ENCODE results near the gene SCN9A. TPM values are rescaled to one million over a fixed set of nuclear protein-coding genes. Genes with fewer than 3 reads are reported as not detected.

SCN9A gene
- total and polyA plus RNA-seq, 5 donors from 2014 or later, result 0.57 TPM; not detected in 4

DNA sequence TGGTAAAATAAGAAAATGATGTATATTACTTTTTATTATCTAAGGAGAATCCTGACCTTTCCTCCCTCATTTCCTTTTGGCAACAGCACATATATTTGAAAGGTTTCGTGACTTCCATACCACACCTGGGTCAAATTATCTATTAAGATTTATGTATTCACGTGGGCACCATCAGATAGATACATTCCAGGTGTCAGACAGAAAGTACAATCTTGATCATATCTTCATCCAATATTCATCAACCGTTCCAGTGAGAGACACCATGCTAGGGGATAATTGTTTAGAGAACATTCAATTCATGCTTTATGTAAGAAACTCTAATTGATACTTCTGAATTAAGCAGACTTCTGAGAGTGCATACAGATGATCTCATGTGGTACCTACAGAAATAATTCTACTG, 73.7 kb downstream of the SCN9A start:
- Mint-ChIP-seq H3K27me3 (no peaks in the 10 kb centered on the region), H3K27ac (no peak overlapping the region), H3K36me3 (no peaks in the 10 kb centered on the region), H3K4me3 (no peak overlapping the region), H3K4me1 (no peaks in the 10 kb centered on the region), H3K9me3 (peaks cover 0 to 4% (median 0%) of the 10 kb centered on the region in 7 donors)
- Histone ChIP-seq H3K36me3 (ENCODE audit: control insufficient read depth, insufficient read depth, low read length) (no peaks in the 10 kb centered on the region), H3K9me3 (ENCODE audit: control insufficient read depth in 2 of 2, low read length in 2 of 2) (no peaks in the 10 kb centered on the region), H3K27ac (ENCODE audit: insufficient read depth, low read length, poor library complexity, severe bottlenecking) (no peak overlapping the region), H3K4me1 (ENCODE audit: control insufficient read depth, insufficient read depth, low read length, poor library complexity, severe bottlenecking) (no peaks in the 10 kb centered on the region), H3K4me3 (ENCODE audit: low read depth, low read length) (no peak overlapping the region), H3K27me3 (ENCODE audit: control insufficient read depth, insufficient read depth, low read length) (no peaks in the 10 kb centered on the region)
- no peak for ATAC-seq (ENCODE audit: low read depth in 2 of 2)
- DNase-seq, result no peak

DNA sequence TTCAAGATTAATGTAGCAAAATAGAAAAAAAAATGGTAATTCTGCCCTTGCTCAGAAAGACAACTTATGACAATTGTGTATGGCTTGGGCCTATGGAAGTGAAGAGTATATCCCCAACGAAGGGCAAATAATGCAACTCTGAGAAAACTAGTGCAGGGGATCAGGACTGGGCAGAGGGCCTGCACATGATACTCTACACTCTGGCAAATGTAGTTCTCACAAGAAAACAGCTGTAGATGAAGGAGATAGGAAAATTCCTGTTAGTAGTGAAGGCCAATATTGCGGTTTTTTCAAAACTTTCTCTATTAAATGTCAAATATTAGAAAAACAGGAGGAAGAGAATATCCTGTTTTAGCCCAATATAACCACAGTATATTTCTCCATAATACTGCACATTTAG, 77.8 kb downstream of the SCN9A start:
- H3K9me3 ChIP-seq (ENCODE audit: control insufficient read depth in 2 of 2, low read length in 2 of 2), result no peaks in the 10 kb centered on the region
- Mint-ChIP-seq H3K4me3 (no peak overlapping the region), H3K9me3 (peaks cover 0 to 1% (median 0%) of the 10 kb centered on the region in 7 donors), H3K27me3 (no peaks in the 10 kb centered on the region), H3K4me1 (no peaks in the 10 kb centered on the region), H3K27ac (no peak overlapping the region), H3K36me3 (no peaks in the 10 kb centered on the region)
- H3K27me3 ChIP-seq (ENCODE audit: control insufficient read depth, insufficient read depth, low read length), result no peaks in the 10 kb centered on the region
- ATAC-seq (ENCODE audit: low read depth in 2 of 2), result no peak
- H3K4me1 ChIP-seq (ENCODE audit: control insufficient read depth, insufficient read depth, low read length, poor library complexity, severe bottlenecking), result no peaks in the 10 kb centered on the region
- DNase-seq, result no peak
- H3K27ac ChIP-seq (ENCODE audit: insufficient read depth, low read length, poor library complexity, severe bottlenecking), result no peak overlapping the region
- no peak overlapping the region for H3K4me3 ChIP-seq (ENCODE audit: low read depth, low read length)
- no peaks in the 10 kb centered on the region for H3K36me3 ChIP-seq (ENCODE audit: control insufficient read depth, insufficient read depth, low read length)

DNA sequence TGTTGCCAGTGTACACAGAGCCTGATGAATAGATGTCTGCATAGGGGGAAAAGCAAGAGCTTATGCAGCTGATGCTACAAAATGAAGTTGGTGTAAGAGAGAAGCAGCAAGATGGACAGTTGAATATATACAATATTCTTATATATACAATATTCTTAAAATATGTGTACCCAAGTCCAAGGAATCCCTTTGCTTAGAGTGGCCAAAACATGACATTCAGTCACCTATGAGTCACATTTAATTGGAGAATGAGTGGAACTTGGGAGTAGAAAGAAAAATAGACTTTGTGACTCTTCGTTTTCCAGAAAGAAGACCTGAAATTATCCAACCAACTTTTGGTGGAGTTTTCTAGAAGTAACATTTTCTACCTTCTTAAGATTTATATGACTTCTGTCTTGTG, 81.8 kb downstream of the SCN9A start:
- Histone ChIP-seq H3K4me1 (ENCODE audit: control insufficient read depth, insufficient read depth, low read length, poor library complexity, severe bottlenecking) (no peaks in the 10 kb centered on the region), H3K9me3 (ENCODE audit: control insufficient read depth in 2 of 2, low read length in 2 of 2) (peaks cover 0 to 1% of the 10 kb centered on the region in 2 experiments), H3K27me3 (ENCODE audit: control insufficient read depth, insufficient read depth, low read length) (no peaks in the 10 kb centered on the region), H3K27ac (ENCODE audit: insufficient read depth, low read length, poor library complexity, severe bottlenecking) (no peak overlapping the region), H3K4me3 (ENCODE audit: low read depth, low read length) (no peak overlapping the region), H3K36me3 (ENCODE audit: control insufficient read depth, insufficient read depth, low read length) (no peaks in the 10 kb centered on the region)
- Mint-ChIP-seq H3K4me3 (no peak overlapping the region), H3K27me3 (no peaks in the 10 kb centered on the region), H3K36me3 (no peaks in the 10 kb centered on the region), H3K4me1 (no peaks in the 10 kb centered on the region), H3K27ac (no peak overlapping the region), H3K9me3 (peaks cover 1 to 16% (median 5%) of the 10 kb centered on the region in 7 donors)
- DNase-seq (no peak), ATAC-seq (ENCODE audit: low read depth in 2 of 2) (no peak)

DNA sequence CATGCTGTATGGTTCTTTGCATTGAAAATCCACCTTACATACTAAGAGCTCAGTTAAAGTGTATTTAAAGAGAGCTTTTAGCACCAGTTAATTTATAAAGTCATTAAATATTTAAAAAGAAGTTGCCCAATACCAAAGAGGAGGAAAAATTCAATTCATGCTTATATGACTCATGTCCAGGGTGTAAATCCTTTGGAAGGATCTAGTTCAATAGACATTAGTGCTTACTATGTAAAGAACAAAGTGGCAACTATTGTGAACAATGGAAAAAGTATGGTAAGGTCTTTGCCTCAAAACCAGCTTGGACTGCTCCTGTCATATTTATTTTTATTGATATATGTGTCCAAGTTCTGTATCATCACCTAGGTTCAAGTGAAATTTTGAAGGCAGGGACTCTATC, 90.5 kb downstream of the SCN9A start:
- Histone ChIP-seq H3K4me1 (ENCODE audit: control insufficient read depth, insufficient read depth, low read length, poor library complexity, severe bottlenecking) (no peaks in the 10 kb centered on the region), H3K27me3 (ENCODE audit: control insufficient read depth, insufficient read depth, low read length) (no peaks in the 10 kb centered on the region), H3K4me3 (ENCODE audit: low read depth, low read length) (no peak overlapping the region), H3K36me3 (ENCODE audit: control insufficient read depth, insufficient read depth, low read length) (no peaks in the 10 kb centered on the region), H3K9me3 (ENCODE audit: control insufficient read depth in 2 of 2, low read length in 2 of 2) (no peaks in the 10 kb centered on the region), H3K27ac (ENCODE audit: insufficient read depth, low read length, poor library complexity, severe bottlenecking) (no peak overlapping the region)
- Mint-ChIP-seq H3K27ac (no peak overlapping the region), H3K4me3 (no peak overlapping the region), H3K36me3 (no peaks in the 10 kb centered on the region), H3K4me1 (no peaks in the 10 kb centered on the region), H3K27me3 (no peaks in the 10 kb centered on the region), H3K9me3 (peaks cover 0 to 4% (median 2%) of the 10 kb centered on the region in 7 donors)
- DNase-seq, result no peak
- ATAC-seq (ENCODE audit: low read depth in 2 of 2), result no peak

DNA sequence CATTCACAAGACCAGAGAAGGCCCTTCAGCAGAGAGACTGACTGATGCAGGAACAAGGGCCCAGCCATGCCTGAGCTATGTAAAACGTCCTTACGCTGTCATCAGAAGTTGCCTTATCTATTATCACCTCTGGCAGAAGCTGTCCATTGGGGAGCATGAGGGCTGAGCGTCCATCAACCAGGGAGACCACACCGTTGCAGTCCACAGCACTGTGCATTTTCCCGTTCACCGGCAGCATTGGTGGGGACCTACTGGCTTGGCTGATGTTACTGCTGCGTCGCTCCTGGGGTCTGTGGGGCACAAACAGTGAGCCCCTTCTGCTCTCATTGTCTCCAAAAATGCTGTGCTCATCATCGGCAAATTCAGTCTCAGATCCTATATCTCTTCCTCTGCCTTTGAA, 91.4 kb downstream of the SCN9A start:
- DNase-seq (no peak), ATAC-seq (ENCODE audit: low read depth in 2 of 2) (no peak)
- H3K27ac ChIP-seq (ENCODE audit: insufficient read depth, low read length, poor library complexity, severe bottlenecking), result no peak overlapping the region
- no peaks in the 10 kb centered on the region for H3K36me3 ChIP-seq (ENCODE audit: control insufficient read depth, insufficient read depth, low read length)
- no peaks in the 10 kb centered on the region for H3K4me1 ChIP-seq (ENCODE audit: control insufficient read depth, insufficient read depth, low read length, poor library complexity, severe bottlenecking)
- H3K36me3 Mint-ChIP-seq, result no peaks in the 10 kb centered on the region
- no peak overlapping the region for H3K4me3 ChIP-seq (ENCODE audit: low read depth, low read length)
- H3K9me3 Mint-ChIP-seq, result peaks cover 0 to 3% (median 0%) of the 10 kb centered on the region in 7 donors
- no peak overlapping the region for H3K27ac Mint-ChIP-seq
- no peaks in the 10 kb centered on the region for H3K27me3 Mint-ChIP-seq
- no peaks in the 10 kb centered on the region for H3K4me1 Mint-ChIP-seq
- no peak overlapping the region for H3K4me3 Mint-ChIP-seq
- H3K27me3 ChIP-seq (ENCODE audit: control insufficient read depth, insufficient read depth, low read length), result no peaks in the 10 kb centered on the region
- no peaks in the 10 kb centered on the region for H3K9me3 ChIP-seq (ENCODE audit: control insufficient read depth in 2 of 2, low read length in 2 of 2)

DNA sequence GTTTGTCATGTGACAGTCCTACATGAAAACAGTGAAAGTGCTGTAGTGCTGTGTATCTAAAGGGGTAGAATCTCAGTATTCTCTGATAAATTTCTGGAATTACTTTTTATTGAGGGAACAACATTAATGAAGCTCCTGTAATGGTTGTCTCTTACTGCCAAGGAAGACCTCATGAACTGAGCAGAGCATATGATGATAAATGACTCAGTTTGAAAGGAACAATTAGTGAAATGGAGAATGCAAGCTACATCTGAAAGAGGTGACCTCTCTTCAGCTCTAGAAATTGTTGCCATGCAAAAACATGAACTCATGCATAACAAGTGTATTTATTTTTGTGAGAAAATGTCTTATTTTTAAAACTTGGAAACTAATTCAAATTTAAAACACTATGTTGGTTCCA, 93.6 kb downstream of the SCN9A start:
- H3K27me3 ChIP-seq (ENCODE audit: control insufficient read depth, insufficient read depth, low read length), result no peaks in the 10 kb centered on the region
- Mint-ChIP-seq H3K4me1 (no peaks in the 10 kb centered on the region), H3K9me3 (peaks cover 0 to 3% (median 0%) of the 10 kb centered on the region in 7 donors), H3K27me3 (no peaks in the 10 kb centered on the region), H3K27ac (no peak overlapping the region), H3K36me3 (no peaks in the 10 kb centered on the region), H3K4me3 (no peak overlapping the region)
- no peaks in the 10 kb centered on the region for H3K36me3 ChIP-seq (ENCODE audit: control insufficient read depth, insufficient read depth, low read length)
- H3K4me1 ChIP-seq (ENCODE audit: control insufficient read depth, insufficient read depth, low read length, poor library complexity, severe bottlenecking), result no peaks in the 10 kb centered on the region
- no peak overlapping the region for H3K27ac ChIP-seq (ENCODE audit: insufficient read depth, low read length, poor library complexity, severe bottlenecking)
- ATAC-seq (ENCODE audit: low read depth in 2 of 2), result no peak
- H3K9me3 ChIP-seq (ENCODE audit: control insufficient read depth in 2 of 2, low read length in 2 of 2), result no peaks in the 10 kb centered on the region
- no peak overlapping the region for H3K4me3 ChIP-seq (ENCODE audit: low read depth, low read length)
- DNase-seq, result no peak

DNA sequence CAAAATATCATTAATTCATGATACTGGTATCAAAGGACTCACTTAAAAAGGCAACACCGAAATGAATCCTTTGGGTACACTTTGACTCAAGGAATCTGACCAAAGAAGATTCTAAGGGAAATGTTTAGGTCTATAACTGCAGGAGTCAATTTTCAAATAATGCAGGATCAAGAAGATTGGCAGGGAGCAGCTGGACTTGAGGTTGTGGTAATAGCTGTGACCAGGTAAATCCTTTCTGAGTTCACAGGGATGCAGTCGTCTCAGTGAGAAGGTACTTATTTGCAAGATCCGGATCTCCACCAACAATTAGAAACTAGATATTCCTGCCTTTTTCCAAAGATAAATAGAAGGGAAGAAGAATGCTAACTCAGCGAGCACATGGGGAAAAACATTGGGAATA, 96.9 kb downstream of the SCN9A start:
- no peaks in the 10 kb centered on the region for H3K9me3 ChIP-seq (ENCODE audit: control insufficient read depth in 2 of 2, low read length in 2 of 2)
- H3K4me3 Mint-ChIP-seq, result no peak overlapping the region
- no peaks in the 10 kb centered on the region for H3K27me3 ChIP-seq (ENCODE audit: control insufficient read depth, insufficient read depth, low read length)
- H3K4me1 ChIP-seq (ENCODE audit: control insufficient read depth, insufficient read depth, low read length, poor library complexity, severe bottlenecking), result no peaks in the 10 kb centered on the region
- peaks cover 0 to 3% (median 0%) of the 10 kb centered on the region in 7 donors for H3K9me3 Mint-ChIP-seq
- no peak overlapping the region for H3K27ac ChIP-seq (ENCODE audit: insufficient read depth, low read length, poor library complexity, severe bottlenecking)
- H3K27me3 Mint-ChIP-seq, result no peaks in the 10 kb centered on the region
- ATAC-seq (ENCODE audit: low read depth in 2 of 2), result no peak
- H3K36me3 Mint-ChIP-seq, result no peaks in the 10 kb centered on the region
- no peak overlapping the region for H3K4me3 ChIP-seq (ENCODE audit: low read depth, low read length)
- no peaks in the 10 kb centered on the region for H3K4me1 Mint-ChIP-seq
- no peak overlapping the region for H3K27ac Mint-ChIP-seq
- no peaks in the 10 kb centered on the region for H3K36me3 ChIP-seq (ENCODE audit: control insufficient read depth, insufficient read depth, low read length)
- no peak for DNase-seq

DNA sequence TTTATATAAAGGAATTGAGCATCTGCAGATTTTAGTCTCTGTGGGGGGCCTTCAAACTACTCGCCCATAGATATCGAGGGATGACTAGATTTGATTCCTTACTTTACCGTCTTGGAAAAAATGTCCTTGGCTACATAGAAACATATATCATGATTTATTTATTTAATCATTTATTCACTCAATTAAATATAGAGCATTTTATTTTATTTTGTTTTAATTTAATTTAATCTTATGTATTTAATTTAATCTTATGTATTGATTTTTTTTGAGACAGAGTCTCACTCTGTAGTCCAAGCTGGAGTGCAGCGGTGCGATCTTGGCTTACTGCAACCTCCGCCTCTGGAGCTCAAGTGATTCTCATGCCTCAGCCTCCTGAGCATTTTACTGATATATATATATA, 105.4 kb downstream of the SCN9A start:
- peaks cover 0 to 8% (median 5%) of the 10 kb centered on the region in 7 donors for H3K9me3 Mint-ChIP-seq
- Histone ChIP-seq H3K4me3 (ENCODE audit: low read depth, low read length) (no peak overlapping the region), H3K27me3 (ENCODE audit: control insufficient read depth, insufficient read depth, low read length) (no peaks in the 10 kb centered on the region), H3K9me3 (ENCODE audit: control insufficient read depth in 2 of 2, low read length in 2 of 2) (no peaks in the 10 kb centered on the region), H3K36me3 (ENCODE audit: control insufficient read depth, insufficient read depth, low read length) (no peaks in the 10 kb centered on the region), H3K27ac (ENCODE audit: insufficient read depth, low read length, poor library complexity, severe bottlenecking) (no peak overlapping the region), H3K4me1 (ENCODE audit: control insufficient read depth, insufficient read depth, low read length, poor library complexity, severe bottlenecking) (no peaks in the 10 kb centered on the region)
- no peak overlapping the region for H3K27ac Mint-ChIP-seq
- H3K4me1 Mint-ChIP-seq, result no peaks in the 10 kb centered on the region
- DNase-seq, result no peak
- H3K4me3 Mint-ChIP-seq, result no peak overlapping the region
- no peak for ATAC-seq (ENCODE audit: low read depth in 2 of 2)
- H3K27me3 Mint-ChIP-seq, result no peaks in the 10 kb centered on the region
- H3K36me3 Mint-ChIP-seq, result no peaks in the 10 kb centered on the region

Data from CD4-positive, CD25-positive, alpha-beta regulatory T cell (primary cell).